Panc1 (cell line): ENCODE results near the gene SETDB2. TPM values are rescaled to one million over a fixed set of nuclear protein-coding genes. Genes with fewer than 3 reads are reported as not detected.

Experiments
- ATAC-seq: fragments of 200-7000 bp; cut with Tn5 transposase; 2 replicates; pipeline ENCODE4 v1.9.1; 2020; ENCODE audit warnings: mild to moderate bottlenecking, moderate library complexity
- BruUV-seq: library from RNA; stranded (reverse); fragments of 400-500 nt; replicated peaks from 2 replicates; lab custom pipeline; 2021; lab: Mats Ljungman, UMichigan
- CTCF ChIA-PET: fragments of 300-600 bp; sonication (Branson Sonifier 250); formaldehyde crosslinking; loops from one replicate; lab custom pipeline; 2022; ENCODE audit warnings: antibody characterized with exemption; lab: Charles Lee
- POLR2A ChIA-PET: fragments of 300-600 bp; sonication (Branson Sonifier 250); formaldehyde crosslinking; loops from one replicate; lab custom pipeline; 2022; ENCODE audit warnings: antibody characterized with exemption; lab: Charles Lee
- DNase-seq: peaks from one replicate; pipeline ENCODE4 v3.0.0-alpha.2; 2010; ENCODE audit warnings: low read depth, low spot score
- H3K27ac ChIP-seq: 2 replicates; pipeline ENCODE4 v1.5.1; 2011; ENCODE audit warnings: mild to moderate bottlenecking, low read length, inconsistent platforms
- H3K27me3 ChIP-seq: fragments of 200-500 bp; sonication (Bioruptor generic); 2 replicates; pipeline ENCODE4 v1.6.0; 2014; ENCODE audit warnings: low read length, inconsistent platforms; ENCODE audit not compliant: control insufficient read depth, insufficient read depth
- H3K36me3 ChIP-seq: fragments of 200-500 bp; sonication (Bioruptor generic); 2 replicates; pipeline ENCODE4 v1.5.1; 2014; ENCODE audit warnings: inconsistent platforms, mild to moderate bottlenecking, low read length, moderate library complexity; ENCODE audit not compliant: control insufficient read depth, insufficient read depth
- H3K4me1 ChIP-seq: 2 replicates; pipeline ENCODE4 v1.5.1; 2011; ENCODE audit warnings: inconsistent platforms, mild to moderate bottlenecking, low read length, moderate library complexity; ENCODE audit not compliant: control insufficient read depth, insufficient read depth
- H3K4me3 ChIP-seq, 2 experiments: 2 replicates each; pipeline ENCODE4 v1.5.1; 2011 to 2012; ENCODE audit warnings: low read depth in 2 of 2, low read length in 2 of 2, mild to moderate bottlenecking in 2 of 2, inconsistent platforms in 1 of 2, moderate library complexity in 1 of 2
- H3K9me3 ChIP-seq: fragments of 200-500 bp; sonication (Bioruptor generic); 2 replicates; pipeline ENCODE4 v1.5.1; 2014; ENCODE audit warnings: low read depth, mild to moderate bottlenecking, inconsistent platforms, low read length, moderate library complexity; ENCODE audit not compliant: control insufficient read depth, insufficient read depth
- POLR2AphosphoS5 ChIP-seq: IDR thresholded peaks from 2 replicates; pipeline ENCODE4 v1.6.1; 2012; ENCODE audit warnings: mild to moderate bottlenecking, low read depth, low read length, moderate library complexity
- SIN3A ChIP-seq: IDR thresholded peaks from 2 replicates; pipeline ENCODE4 v1.6.1; 2012; ENCODE audit warnings: low read depth, mild to moderate bottlenecking, low read length, moderate library complexity, borderline replicate concordance; ENCODE audit not compliant: insufficient read depth
- TCF7L2 ChIP-seq: IDR thresholded peaks from 2 replicates; pipeline ENCODE4 v1.6.1; 2011; ENCODE audit warnings: mild to moderate bottlenecking, low read depth, low read length, inconsistent platforms
- in situ Hi-C: cut with HindIII; loops from 2 replicates; pipeline ENCODE4 v1.10.0; 2016; ENCODE audit warnings: low sequenced_read_pairs, low pct_unique_long_range_greater_than_20kb
- intact Hi-C: fragments of 100-400 bp; cut with micrococcal nuclease; formaldehyde crosslinking; loops from one replicate; pipeline ENCODE4 v1.10.0; 2022; ENCODE audit not compliant: unreplicated experiment
- total RNA-seq: library from RNA; stranded (reverse); gene quantifications from one replicate; pipeline ENCODE4 v1.2.1, GENCODE V29; 2021; ENCODE audit not compliant: unreplicated experiment
- TF ChIP-seq, protein P1 (sequence below), 2 experiments: IDR thresholded peaks; 2 replicates each; pipeline ENCODE4 v1.6.1; 2011 to 2012; ENCODE audit warnings: low read depth in 2 of 2, control low read depth in 1 of 2, low read length in 1 of 2, mild to moderate bottlenecking in 1 of 2, moderate library complexity in 1 of 2; ENCODE audit not compliant: insufficient read depth in 1 of 2
- TF ChIP-seq, protein P2 (sequence below): fragments of 450-650 bp; IDR thresholded peaks from 2 replicates; pipeline ENCODE4 v1.5.1; 2017; ENCODE audit warnings: mild to moderate bottlenecking

The SETDB2 gene
- total RNA-seq, 1 experiment from 2014 or later = 6.1 TPM

DNA sequence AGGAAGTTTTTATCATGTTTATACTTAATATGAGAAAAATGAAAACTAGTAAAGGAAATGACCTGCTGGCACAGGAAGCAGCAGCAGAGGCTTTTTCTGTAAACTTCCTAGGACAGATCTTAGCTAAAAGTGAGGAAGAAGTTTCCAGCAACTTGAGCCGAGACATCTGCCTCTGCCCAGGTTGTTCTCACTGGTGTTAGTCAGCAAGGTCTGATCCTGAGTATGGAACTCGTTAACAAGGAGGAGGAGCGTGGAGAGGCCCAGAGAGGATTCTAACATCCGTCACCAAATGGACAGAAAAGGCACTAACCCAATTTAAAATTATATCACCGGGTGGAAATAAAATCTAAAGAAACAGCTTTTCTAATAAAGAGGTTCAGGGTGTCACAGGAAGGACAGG, 95.2 kb downstream of the SETDB2 start:
- ATAC-seq (no peak), DNase-seq (no peak)
- Histone ChIP-seq H3K4me1 (no peaks in the 10 kb centered on the region), H3K36me3 (no peaks in the 10 kb centered on the region; the same call in 1 of the 2 replicates), H3K9me3 (no peaks in the 10 kb centered on the region), H3K4me3 (no peak overlapping the region), H3K27ac (no peak overlapping the region), H3K27me3 (no peaks in the 10 kb centered on the region)
- in situ Hi-C loops (no loop called here), intact Hi-C loops (no loop called here)
- ChIA-PET POLR2A (interaction anchor here (1.0 kb wide), 1 partner anchor 33 kb away, joined by 4 read pairs; no protein-coding TSS in a partner anchor), CTCF (no interaction called here)
- TF ChIP-seq, protein P1, sequence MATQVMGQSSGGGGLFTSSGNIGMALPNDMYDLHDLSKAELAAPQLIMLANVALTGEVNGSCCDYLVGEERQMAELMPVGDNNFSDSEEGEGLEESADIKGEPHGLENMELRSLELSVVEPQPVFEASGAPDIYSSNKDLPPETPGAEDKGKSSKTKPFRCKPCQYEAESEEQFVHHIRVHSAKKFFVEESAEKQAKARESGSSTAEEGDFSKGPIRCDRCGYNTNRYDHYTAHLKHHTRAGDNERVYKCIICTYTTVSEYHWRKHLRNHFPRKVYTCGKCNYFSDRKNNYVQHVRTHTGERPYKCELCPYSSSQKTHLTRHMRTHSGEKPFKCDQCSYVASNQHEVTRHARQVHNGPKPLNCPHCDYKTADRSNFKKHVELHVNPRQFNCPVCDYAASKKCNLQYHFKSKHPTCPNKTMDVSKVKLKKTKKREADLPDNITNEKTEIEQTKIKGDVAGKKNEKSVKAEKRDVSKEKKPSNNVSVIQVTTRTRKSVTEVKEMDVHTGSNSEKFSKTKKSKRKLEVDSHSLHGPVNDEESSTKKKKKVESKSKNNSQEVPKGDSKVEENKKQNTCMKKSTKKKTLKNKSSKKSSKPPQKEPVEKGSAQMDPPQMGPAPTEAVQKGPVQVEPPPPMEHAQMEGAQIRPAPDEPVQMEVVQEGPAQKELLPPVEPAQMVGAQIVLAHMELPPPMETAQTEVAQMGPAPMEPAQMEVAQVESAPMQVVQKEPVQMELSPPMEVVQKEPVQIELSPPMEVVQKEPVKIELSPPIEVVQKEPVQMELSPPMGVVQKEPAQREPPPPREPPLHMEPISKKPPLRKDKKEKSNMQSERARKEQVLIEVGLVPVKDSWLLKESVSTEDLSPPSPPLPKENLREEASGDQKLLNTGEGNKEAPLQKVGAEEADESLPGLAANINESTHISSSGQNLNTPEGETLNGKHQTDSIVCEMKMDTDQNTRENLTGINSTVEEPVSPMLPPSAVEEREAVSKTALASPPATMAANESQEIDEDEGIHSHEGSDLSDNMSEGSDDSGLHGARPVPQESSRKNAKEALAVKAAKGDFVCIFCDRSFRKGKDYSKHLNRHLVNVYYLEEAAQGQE (IDR thresholded peaks at IDR 0.05; ENCODE audit: insufficient read depth in 1 of 2, low read depth in 2 of 2, low read length in 1 of 2) = no peak
- TF ChIP-seq SIN3A (no peak), TCF7L2 (no peak), POLR2AphosphoS5 (no peak)
- TF ChIP-seq, protein P2, sequence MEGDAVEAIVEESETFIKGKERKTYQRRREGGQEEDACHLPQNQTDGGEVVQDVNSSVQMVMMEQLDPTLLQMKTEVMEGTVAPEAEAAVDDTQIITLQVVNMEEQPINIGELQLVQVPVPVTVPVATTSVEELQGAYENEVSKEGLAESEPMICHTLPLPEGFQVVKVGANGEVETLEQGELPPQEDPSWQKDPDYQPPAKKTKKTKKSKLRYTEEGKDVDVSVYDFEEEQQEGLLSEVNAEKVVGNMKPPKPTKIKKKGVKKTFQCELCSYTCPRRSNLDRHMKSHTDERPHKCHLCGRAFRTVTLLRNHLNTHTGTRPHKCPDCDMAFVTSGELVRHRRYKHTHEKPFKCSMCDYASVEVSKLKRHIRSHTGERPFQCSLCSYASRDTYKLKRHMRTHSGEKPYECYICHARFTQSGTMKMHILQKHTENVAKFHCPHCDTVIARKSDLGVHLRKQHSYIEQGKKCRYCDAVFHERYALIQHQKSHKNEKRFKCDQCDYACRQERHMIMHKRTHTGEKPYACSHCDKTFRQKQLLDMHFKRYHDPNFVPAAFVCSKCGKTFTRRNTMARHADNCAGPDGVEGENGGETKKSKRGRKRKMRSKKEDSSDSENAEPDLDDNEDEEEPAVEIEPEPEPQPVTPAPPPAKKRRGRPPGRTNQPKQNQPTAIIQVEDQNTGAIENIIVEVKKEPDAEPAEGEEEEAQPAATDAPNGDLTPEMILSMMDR = no peak
- BruUV-seq = no TSS peak

DNA sequence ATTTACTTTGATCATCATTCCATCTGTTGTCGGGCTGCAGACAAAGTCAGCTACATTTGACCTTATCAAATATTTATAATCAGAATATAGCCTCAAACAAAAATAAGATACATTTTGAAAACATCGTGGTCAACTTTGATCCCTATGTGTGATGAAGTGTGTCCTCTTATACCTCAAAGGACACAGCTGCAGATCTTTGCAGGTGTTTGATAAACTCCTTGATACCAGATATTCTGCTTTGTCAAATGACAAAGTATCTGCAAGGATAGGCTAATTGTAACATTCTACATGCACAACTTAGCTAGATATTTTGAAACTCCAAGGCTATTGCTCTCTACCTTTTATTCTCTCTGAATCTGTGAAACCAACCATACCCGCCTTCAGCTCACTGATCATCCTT, 95.7 kb downstream of the SETDB2 start:
- intact Hi-C loops (no loop called here), in situ Hi-C loops (no loop called here)
- Histone ChIP-seq H3K4me1 (no peaks in the 10 kb centered on the region), H3K27ac (no peak overlapping the region), H3K27me3 (no peaks in the 10 kb centered on the region), H3K4me3 (no peak overlapping the region), H3K9me3 (no peaks in the 10 kb centered on the region), H3K36me3 (no peaks in the 10 kb centered on the region; the same call in 1 of the 2 replicates)
- no peak for DNase-seq
- POLR2A ChIA-PET = interaction anchor here (1.0 kb wide), 1 partner anchor 34 kb away, joined by 4 read pairs; no protein-coding TSS in a partner anchor
- TF ChIP-seq SIN3A = no peak
- no peak for TF ChIP-seq TCF7L2
- TF ChIP-seq, protein P1 (IDR thresholded peaks at IDR 0.05; ENCODE audit: insufficient read depth in 1 of 2, low read depth in 2 of 2, low read length in 1 of 2) = no peak
- TF ChIP-seq, protein P2 = no peak
- no peak for TF ChIP-seq POLR2AphosphoS5
- BruUV-seq = no TSS peak
- ATAC-seq = no peak
- CTCF ChIA-PET = no interaction called here
